Stimulated activated CD8-positive, alpha-beta memory T cell treated with anti-CD3 and anti-CD28 coated beads, Interleukin-2, amount 100 ng/mL, for 1 hour (primary cell): ENCODE measurements around the gene HLA-DOB.

Source experiments
- DNase-seq, 2 donors: peaks; one replicate each; pipeline ENCODE4 v3.0.0-alpha.2; 2020; ENCODE audit warnings: low read depth in 2 of 2

HLA-DOB gene

DNA sequence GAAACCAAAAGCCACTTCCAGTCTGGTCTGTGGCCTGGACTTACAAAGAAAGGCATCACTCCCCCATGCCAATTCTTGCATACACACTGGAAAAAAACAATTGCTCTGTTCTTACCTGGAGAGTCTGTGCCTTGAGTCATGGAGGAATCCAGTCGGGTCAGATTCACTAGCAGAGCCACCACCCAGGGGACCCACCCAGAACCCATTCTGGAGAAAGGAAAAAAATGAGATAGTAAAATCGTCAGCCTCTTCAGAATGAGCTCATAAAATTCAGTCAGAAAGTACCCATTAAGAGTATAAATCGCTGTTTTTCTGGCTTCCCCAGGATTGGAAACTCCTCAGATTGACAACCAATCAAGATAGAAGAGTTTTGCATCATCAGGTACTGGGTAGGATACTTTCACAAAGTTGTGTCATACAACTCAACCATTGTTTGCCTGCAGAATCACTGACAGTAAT lies at the start of gene HLA-DOB:
HLA-DOB (minus strand) TSS at position 257 of the 459 bp plus-strand sequence; CDS start at position 206, 51 bp downstream.
- no peak for DNase-seq

DNA sequence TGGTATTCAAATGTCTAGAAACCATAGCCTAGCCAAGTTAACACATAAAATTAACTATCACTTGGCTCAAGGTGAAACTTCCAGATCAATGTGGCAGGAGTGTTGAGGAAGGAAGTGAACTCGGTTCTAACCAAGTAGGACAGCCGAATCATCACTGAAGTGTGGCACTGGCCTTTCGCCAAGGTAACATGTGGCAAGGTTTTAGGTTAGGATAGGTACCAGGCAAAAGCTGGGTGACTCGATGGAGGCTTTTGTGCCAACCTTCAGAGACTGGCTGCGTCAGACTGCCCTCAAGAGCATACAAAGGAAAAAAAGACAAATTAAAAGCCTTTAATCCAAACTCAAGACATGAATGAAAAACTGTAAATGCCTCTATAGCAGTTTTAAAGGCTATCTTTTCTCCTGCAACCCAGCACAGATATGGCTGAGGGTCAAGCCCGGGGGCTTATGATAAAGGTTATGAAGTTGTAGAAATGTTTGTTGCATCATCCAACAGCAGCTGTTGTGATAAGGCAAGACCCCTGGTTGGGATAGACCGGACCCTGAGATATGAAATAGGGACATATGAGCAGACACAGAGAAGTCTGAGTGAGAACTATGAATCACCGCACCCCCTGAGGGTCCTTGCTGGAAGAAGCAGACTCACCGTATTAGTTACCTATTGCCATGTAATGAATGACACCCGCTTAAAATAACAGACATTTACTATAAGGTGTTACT lies 49.1 kb upstream of the HLA-DOB start:
- no peak for DNase-seq

DNA sequence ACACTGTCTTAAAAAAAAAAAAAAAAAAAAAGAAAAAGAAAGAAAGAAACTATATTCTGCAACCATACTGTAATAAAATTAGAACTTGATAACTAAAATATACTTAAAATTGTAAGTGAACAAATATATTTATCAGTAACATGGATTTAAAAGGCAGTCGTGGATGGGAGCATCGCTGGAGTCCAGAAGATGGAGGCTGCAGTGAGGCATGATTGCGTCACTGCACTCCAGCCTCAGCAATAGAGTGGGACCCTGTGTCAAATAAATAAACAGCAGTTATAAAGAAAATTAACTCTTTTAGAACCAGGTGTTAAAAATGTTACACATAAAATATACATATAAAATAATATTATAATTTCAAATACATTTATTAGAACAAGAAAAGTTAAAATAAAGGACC lies 45.9 kb upstream of the HLA-DOB start:
- DNase-seq = no peak

DNA sequence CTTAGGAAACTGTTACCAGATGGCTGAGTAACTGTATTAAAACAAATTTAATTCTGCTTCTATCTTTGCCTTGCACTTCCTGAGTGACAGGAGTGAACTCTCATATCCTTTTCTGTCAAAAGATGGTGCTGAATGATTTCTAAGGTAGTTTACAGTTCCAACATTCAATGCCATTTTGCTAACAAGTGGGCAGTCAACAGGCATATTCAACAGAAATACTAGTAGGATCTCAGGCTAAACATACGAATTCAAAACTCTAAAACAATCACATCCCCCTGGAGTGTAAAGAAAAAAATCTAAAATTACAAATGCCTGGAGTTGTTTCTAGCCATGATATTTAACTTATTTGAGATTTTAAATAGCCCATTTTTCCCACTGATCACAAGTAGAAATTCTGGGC lies 43.9 kb upstream of the HLA-DOB start:
- no peak for DNase-seq

DNA sequence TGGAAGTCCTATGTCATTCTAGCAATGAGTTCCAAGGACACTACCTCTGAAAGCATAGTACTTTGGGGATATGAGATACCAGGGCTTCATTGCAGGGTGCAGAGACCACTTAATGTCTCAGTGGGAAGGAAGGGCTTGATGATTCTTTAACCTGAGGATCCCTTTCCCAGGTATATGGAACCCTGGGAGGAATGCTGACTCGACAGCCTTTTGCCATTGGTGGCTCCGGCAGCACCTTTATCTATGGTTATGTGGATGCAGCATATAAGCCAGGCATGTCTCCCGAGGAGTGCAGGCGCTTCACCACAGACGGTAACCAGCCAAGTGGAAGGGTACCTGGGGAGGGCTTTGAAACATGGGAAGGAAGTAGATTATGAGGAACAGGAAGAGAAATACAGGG lies 41.4 kb upstream of the HLA-DOB start:
- DNase-seq = no peak

DNA sequence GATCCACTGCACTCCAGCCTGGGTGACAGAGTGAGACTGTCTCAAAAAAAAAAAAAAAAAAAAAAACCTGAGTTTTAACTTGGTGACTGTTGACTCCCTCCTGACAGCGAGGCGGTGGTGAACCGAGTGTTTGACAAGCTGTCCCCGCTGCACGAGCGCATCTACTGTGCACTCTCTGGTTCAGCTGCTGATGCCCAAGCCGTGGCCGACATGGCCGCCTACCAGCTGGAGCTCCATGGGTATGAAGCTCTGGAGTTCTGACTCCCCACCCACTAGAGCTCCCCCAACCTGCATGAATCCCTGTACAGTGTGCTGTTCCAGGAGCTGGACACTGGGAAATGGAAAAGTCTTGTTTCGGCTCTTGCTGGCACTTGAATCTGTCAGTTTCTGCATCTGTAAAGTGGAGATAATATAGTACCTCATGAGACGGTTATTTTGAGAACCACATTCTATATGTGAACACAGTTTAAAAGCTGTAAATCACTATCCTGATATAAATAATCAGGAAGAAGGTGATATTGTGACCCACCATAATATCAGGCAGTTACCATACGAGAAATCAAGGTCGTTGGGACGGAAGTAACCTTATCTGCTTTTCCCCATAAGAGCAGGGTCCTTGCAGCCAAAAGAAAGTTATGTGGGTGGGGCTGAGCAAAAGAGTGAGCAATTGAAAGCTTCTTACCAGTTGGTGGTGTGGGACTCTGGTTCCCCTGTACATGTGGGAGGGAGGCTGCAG lies 40.5 kb upstream of the HLA-DOB start:
- no peak for DNase-seq

DNA sequence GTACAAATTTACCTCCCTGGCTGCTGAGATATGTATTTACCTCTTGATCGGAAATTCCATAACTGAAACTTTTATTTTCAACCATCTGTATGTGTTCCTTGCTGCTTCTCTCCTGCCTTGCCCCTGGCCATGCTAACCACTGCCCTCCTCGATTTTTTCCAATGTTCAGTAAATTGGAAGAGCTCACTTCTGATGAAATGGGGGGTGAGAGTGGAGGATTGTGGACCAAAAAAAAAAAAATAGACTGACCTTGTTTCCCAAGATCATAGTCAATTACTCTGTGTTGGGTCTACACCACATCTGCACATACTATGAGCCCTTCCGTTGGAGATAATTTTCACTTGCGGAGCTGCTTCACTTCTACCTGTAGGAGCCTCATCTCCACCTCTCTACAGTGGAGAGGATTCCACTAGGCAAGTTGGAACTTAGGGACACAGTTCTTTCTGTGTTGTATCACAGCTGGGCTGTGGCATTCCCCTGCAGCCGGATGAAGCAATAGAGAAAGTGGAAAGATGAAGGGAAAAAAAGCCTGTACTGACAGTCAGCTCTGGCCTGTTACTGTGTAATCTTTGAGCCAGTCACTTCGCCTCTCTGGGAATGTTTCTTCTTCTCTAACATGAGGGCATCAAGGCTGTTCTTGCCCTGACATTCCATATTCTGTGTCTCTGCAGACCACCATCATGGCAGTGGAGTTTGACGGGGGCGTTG lies 38.8 kb upstream of the HLA-DOB start:
- DNase-seq = no peak

DNA sequence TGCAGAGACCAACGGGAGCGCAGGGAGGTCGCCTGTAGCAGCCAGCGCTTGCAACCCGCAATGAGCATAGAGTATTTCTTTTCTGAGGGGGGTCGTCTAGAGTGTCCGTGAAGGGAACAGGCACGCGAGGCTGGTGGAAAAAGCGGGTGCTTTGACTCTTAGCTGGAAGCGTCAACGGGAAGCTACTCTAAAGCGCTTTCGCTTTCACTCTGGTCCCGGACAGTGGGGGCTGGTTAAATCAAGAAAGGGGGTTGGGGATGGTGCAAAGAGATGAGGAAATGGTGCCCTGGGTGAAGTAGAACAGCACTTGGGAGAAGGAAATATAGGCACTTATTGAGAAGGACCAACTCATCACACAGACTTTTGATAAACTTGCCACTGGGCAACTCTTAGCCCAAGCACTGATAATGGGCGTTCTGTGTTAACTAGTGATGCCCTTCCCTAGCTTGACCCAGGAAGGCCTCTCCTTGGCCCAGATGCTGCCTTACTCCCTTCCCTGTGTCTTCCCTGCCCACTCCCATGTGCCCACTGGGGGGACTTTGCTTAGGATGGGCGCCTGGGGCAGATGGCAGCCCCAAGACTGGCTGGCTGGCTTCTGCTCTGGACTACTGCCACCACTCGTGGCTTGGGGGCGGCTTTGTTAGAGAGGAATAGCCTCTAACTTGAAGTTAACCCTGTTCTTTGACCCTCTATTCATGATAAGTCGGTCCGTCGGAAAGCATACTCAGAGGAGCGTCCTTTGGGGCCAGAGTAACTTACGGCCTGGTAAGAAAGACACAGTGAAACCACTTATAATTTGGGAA lies 37.8 kb upstream of the HLA-DOB start:
- DNase-seq = peak; percentile 36 to 41

DNA sequence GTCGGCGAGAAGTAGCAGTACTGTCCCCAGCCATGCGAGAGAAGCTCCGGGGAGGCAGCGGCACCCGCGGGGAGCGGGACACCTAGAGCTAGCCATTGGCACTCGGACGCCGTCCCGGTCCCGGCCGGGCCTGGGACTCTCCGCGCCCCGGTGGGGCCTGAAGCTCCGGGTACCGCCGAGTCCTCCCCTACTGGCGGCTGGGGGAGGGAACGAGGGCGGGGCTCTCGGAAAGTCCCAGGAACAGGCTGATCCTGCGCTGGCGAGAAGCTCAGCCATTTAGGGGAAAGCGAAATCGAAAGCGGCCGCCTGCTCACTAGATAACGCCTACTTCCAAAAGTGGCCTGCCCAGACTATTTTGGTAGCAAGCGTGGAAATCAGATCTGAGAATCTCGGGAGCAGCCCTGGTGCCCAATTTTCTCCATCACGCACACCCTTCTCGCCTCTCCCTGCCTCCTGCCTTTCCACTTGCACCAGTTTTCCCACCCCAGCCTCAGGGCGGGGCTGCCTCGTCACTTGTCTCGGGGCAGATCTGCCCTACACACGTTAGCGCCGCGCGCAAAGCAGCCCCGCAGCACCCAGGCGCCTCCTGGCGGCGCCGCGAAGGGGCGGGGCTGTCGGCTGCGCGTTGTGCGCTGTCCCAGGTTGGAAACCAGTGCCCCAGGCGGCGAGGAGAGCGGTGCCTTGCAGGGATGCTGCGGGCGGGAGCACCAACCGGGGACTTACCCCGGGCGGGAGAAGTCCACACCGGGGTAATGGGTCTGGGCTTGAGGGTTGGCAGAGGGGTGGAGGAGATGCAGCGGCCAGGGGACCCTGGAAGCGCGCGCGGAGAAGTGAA lies 37.0 kb upstream of the HLA-DOB start, which contains the start of the genes PSMB9 and TAP1:
PSMB9 (plus strand) TSS at position 652 of the 835 bp plus-strand sequence; CDS start at position 690, 38 bp downstream.
TAP1 (minus strand) TSS at position 164 of the 835 bp plus-strand sequence; CDS start at position 96, 68 bp downstream.
- DNase-seq = peak; percentile 84 to 91

DNA sequence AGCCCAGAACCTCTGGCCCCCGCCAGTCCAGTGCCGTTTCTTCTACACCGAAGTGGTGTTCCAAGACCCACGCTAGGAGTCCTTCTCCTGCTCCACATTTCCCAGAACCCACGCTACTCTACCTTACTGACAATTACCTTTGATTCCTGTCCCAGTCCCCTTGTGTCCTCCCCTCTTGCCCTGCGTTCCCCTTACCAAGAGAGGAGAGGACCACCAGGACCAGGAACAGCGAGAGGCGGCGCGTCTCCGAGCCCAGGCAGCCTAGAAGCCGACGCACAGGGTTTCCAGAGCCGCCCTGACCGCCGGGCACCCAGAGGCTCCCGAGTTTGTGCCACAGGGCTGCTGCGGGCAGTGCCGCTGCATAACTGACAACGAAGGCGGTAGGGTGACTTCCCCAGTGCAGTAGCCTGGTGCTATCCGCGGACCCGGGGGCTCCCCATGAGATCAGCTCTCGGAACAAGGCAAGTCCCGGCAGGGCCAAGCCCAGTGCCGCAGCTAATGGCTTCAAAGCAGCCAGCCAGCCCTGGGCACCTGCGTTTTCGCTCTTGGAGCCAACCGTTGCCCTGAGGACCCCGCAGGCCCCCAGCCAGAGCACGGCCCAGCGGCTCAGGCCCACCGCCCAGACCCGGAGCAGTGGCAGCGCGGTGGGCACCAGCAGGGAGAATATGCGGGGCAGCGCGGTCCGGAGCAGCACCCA lies 36.2 kb upstream of the HLA-DOB start:
- DNase-seq = peak in 1 of 2 donors; percentile 36

DNA sequence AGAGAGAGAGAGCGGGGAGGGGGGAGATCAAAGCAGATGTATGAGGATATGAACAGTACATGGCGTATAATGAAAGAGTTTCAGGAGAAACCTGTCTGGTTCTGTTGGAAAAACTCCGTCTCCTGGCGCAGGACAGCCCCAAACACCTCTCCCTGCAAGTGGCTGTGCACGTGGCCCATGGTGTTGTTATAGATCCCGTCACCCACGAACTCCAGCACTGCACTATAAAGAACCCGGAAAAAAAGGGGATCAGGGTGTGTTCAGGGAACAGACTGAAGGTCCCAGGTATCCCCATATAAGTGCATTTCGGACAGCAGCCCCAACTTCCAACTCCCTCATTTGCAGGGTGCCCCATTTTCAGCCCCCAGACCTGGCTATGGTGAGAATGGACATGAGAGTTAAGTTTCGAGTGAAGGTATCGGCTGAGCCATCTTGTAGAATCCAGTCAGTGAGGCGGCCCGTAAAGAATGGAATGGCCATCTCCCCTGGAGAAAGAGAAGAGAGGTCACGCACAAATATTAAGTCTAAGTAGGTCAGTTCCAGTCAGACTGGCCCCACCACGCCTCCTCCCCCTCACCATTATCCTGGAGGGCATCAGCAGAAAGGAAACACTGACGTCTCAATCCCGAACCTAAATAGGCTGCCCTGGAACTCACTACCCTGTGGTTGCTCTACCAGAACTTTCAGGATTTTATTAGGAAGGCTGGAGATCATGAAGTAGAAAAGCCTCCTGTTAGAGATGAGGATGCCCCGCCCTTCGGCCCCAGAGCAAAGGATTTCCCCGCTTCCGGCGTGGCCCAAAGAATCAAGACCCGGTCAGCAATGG lies 35.4 kb upstream of the HLA-DOB start:
- no peak for DNase-seq

DNA sequence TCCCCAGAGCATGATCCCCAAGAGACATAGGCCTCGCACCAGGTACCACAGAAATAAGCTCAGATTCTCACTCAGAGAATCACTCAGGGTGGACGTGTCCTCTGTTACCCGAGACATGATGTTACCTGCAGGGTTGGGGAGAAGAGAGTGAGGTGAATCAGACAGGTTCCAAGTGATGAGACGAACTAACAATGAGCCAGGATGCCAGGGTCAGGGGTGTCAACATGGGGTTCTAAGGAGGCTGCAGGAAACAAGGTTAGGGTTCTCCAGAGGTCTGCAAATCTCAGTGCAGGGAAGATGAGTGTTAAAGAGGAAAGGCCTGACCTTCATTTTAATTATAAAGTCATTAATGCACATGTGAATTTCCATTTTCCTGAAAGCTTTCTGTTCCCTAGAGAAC lies 34.2 kb upstream of the HLA-DOB start:
- no peak for DNase-seq

DNA sequence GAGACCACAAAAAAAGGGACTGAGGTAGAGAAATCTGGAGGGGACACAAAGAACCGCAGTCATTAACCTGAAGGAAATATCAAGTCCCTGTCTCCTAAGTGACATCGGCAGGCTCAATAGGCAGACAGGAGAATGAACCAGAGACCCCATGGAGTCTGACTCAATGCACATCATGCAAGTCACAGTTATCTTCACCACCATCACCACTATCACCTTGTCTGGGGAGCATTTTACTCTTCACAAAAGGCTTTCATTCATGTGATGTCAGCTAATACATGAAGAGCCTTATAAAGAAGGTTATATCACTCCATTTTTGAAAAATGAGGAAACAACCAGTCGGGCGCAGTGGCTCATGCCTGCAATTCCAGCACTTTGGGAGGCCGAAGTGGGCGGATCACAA lies 32.3 kb upstream of the HLA-DOB start:
- DNase-seq = no peak

DNA sequence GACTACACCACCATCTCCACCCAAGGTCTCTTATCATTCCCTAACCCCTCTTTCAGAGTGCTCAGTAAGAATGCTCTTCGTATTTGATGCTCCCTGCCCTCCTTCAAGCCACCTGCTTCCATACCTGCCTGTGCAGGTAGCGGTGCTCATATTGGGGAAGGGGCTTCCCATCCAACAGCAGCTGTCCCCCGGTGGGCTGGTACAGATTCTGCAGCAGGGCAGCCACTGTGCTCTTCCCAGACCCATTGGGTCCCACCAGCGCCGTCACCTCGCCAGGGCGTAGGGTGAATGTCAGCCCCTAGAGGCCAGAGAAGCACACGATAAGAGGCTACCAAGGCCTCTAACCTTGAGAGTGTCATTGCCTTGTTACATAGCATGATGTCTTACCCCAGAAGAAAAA lies 31.0 kb upstream of the HLA-DOB start:
- DNase-seq = no peak

DNA sequence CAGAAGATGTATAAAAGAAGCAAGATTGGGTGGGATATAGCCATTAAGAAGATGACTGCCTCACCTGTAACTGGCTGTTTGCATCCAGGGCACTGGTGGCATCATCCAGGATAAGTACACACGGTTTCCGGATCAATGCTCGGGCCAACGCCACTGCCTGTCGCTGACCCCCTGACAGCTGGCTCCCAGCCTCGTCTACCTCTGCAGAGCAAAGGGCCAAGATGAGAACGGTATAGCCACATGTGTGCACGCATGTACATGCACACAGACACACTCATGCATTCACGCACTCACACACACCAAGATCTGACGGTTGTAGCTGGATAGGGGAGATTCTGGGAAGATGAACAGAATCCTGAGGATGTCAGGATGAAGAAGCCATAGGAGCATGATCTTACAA lies 30.2 kb upstream of the HLA-DOB start:
- no peak for DNase-seq

DNA sequence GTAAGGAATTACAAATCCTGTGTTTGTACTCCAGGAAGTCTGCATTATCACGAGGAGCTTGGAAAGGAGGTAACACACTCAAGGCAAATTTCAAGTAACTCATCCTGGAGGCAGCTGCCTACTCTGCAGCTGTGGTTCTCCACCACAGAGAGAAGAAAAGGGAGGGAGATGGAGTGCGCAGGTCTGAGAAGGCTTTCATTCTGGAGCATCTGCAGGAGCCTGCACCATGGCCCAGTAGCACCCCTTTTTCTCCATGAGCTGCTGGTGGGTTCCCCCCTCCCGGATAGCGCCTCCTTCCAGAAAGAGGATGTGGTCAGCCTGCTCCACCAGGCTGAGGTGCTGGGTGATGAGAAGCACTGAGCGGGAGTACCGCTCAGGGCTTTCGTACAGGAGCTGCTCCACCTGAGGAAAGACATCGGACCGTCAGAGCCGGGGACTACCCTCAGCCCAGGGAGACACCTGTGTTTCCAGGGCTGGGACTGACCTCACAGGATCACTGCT lies 28.6 kb upstream of the HLA-DOB start:
- peak in 1 of 2 donors; percentile 24 for DNase-seq

DNA sequence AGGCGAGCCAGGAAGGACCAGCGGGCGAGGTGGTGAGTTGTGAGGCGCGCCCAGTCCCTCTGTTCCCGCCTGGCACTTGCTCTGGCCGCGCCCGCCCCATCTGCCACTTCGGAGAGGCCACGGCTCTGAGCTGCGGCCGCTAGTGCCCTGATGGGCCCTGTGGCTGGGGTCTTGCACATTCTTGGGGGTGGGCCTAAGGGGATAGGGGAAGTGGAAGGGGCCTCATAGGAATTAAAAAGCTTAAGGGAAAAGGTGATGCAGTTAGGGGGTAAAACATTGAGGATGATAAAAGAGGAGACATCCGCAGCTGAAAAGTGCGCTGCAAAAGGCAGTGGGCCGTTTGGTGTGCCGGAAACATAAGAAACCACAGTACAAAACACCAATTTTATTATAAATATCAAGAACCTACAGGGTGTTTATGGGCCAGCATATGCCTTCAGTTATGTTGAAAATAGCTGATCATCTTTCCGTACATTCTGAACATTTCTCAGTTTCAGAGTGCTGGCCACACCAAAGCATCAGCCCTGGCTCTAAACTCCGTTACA lies 28.1 kb upstream of the HLA-DOB start:
- no peak for DNase-seq
